Brain microvascular endothelial cell (primary cell): Measurements from ENCODE around the gene CLUH.
"Not testable (repeated sequence)": the region's sequence is repeated elsewhere in the genome, so short reads cannot be mapped to it uniquely, and the experiment has no call there.

Experiments used
- DNase-seq: peaks from one replicate; pipeline ENCODE4 v3.0.0-alpha.2; 2020
- H3K27ac ChIP-seq: fragments of 250-450 bp; sonication (Bioruptor Pico); 2 replicates; pipeline ENCODE4 v1.5.1; 2020; ENCODE audit warnings: mild to moderate bottlenecking, moderate library complexity
- H3K27me3 ChIP-seq: fragments of 250-450 bp; sonication (Bioruptor Pico); replicated peaks from 2 replicates; pipeline ENCODE4 v1.5.1; 2020; ENCODE audit warnings: mild to moderate bottlenecking
- H3K36me3 ChIP-seq: fragments of 250-450 bp; sonication (Bioruptor Pico); replicated peaks from 2 replicates; pipeline ENCODE4 v1.5.1; 2020; ENCODE audit warnings: mild to moderate bottlenecking
- H3K4me3 ChIP-seq: 2 replicates; pipeline ENCODE4 v1.5.1; 2011; ENCODE audit warnings: low read depth, mild to moderate bottlenecking, control low read depth, low read length, moderate library complexity
- in situ Hi-C: cut with HindIII; loops from 2 replicates; pipeline ENCODE4 v1.10.0; 2017; ENCODE audit warnings: low sequenced_read_pairs, low pct_ligation_motif_present
- TF ChIP-seq, protein P1 (sequence below): IDR thresholded peaks from 2 replicates; pipeline ENCODE4 v1.5.1; 2011; ENCODE audit warnings: low read depth, mild to moderate bottlenecking, moderate library complexity, low read length, control low read depth, inconsistent platforms; ENCODE audit errors: missing control alignments

Gene CLUH

DNA sequence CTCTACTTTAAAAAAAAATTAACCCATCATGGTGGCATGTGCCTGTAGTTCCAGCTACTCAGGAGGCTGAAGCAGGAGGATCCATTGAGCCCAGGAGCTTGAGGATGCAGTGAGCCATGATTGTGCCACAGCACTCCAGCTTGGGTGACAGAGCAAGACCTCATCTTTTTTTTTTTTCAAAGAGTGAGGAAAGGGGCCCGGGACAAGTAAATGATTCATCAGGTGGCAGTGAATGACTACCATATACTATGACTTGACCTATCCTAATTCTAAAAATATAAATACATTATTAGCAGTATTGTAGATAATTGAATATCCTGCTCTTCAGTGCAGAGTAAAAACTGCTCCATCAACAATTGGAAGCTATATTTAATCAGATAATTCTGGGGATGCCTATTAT lies 55.3 kb downstream of the CLUH start:
- no peak overlapping the region for H3K4me3 ChIP-seq
- no peak overlapping the region for H3K27ac ChIP-seq
- no peaks in the 10 kb centered on the region for H3K27me3 ChIP-seq
- TF ChIP-seq, protein P1, sequence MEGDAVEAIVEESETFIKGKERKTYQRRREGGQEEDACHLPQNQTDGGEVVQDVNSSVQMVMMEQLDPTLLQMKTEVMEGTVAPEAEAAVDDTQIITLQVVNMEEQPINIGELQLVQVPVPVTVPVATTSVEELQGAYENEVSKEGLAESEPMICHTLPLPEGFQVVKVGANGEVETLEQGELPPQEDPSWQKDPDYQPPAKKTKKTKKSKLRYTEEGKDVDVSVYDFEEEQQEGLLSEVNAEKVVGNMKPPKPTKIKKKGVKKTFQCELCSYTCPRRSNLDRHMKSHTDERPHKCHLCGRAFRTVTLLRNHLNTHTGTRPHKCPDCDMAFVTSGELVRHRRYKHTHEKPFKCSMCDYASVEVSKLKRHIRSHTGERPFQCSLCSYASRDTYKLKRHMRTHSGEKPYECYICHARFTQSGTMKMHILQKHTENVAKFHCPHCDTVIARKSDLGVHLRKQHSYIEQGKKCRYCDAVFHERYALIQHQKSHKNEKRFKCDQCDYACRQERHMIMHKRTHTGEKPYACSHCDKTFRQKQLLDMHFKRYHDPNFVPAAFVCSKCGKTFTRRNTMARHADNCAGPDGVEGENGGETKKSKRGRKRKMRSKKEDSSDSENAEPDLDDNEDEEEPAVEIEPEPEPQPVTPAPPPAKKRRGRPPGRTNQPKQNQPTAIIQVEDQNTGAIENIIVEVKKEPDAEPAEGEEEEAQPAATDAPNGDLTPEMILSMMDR: no peak
- no peak for DNase-seq
- in situ Hi-C loops: no loop called here
- H3K36me3 ChIP-seq: peaks cover 9% of the 10 kb centered on the region

DNA sequence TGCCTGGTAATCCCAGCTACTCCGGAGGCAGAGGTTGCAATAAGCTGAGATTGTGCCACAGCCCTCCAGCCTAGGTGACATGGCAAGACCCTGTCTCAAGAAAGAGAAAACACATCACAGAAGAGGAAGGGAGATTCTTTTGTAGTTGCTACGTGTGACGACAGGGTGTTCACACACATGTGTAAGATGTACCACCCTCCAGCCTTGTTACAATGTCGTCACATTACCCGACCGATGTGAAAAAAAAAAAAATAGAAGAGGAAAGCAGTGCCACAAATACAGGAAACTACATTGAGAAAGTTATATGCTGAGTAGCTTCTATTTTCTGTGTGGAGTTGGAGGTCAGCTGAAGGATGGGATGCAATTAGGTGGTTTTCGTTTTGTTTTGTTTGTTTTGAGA lies 56.0 kb downstream of the CLUH start:
- peaks cover 9% of the 10 kb centered on the region for H3K36me3 ChIP-seq
- no peaks in the 10 kb centered on the region for H3K27me3 ChIP-seq
- TF ChIP-seq, protein P1: no peak
- DNase-seq: no peak
- in situ Hi-C loops: no loop called here
- no peak overlapping the region for H3K4me3 ChIP-seq
- no peak overlapping the region for H3K27ac ChIP-seq

DNA sequence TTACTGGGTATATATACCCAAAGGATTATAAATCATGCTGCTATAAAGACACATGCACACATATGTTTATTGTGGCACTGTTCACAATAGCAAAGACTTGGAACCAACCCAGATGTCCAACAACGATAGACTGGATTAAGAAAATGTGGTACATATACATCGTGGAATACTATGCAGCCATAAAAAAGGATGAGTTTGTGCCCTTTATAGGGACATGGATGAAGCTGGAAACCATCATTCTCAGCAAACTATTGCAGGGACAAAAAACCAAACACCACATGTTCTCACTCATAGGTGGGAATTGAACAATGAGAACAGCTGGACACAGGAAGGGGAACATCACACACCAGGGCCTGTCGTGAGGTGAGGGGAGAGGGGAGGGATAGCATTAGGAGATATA lies 58.7 kb downstream of the CLUH start:
- H3K36me3 ChIP-seq, DNase-seq, H3K4me3 ChIP-seq, H3K27ac ChIP-seq, H3K27me3 ChIP-seq, in situ Hi-C loops: not testable (repeated sequence)

DNA sequence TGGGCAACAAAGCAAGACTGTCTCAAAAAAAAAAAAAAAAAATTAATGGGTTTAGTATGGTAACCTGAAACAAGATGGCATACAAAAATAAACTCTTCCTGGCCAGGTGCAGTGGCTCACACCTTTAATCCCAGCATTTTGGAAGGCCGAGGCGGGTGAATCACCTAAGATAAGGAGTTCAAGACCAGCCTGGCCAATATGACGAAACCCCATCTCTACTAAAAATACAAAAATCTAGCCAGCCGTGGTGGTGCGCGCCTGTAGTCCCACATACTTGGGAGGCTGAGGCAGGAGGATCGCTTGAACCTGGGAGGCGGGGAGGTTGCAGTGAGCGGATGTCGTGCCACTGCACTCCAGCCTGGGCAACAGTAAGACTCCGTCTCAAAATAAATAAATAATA lies 62.4 kb downstream of the CLUH start:
- in situ Hi-C loops: no loop called here
- Histone ChIP-seq H3K4me3 (no peak overlapping the region), H3K27ac (no peak overlapping the region), H3K36me3 (peaks cover 9% of the 10 kb centered on the region), H3K27me3 (no peaks in the 10 kb centered on the region)
- TF ChIP-seq, protein P1: no peak
- no peak for DNase-seq

DNA sequence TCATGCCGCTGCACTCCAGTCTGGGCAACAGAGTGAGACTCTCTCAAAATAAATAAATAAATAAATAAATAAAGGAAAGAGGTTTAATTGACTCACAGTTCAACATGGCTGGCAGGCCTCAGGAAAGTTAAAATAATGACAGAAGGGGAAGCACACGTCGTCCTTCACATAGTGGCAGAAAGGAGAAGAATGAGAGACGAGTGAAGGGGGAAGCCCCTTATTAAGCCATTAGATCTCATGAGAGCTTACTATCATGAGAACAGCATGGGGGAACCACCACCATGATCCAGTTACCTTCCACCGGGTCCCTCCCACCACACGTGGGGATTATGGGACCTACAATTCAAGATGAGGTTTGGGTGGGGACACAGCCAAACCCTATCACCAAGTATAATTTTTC lies 63.6 kb downstream of the CLUH start:
- in situ Hi-C loops: no loop called here
- DNase-seq: no peak
- Histone ChIP-seq H3K36me3 (peaks cover 9% of the 10 kb centered on the region), H3K27me3 (no peaks in the 10 kb centered on the region), H3K4me3 (no peak overlapping the region), H3K27ac (no peak overlapping the region)
- TF ChIP-seq, protein P1: no peak

DNA sequence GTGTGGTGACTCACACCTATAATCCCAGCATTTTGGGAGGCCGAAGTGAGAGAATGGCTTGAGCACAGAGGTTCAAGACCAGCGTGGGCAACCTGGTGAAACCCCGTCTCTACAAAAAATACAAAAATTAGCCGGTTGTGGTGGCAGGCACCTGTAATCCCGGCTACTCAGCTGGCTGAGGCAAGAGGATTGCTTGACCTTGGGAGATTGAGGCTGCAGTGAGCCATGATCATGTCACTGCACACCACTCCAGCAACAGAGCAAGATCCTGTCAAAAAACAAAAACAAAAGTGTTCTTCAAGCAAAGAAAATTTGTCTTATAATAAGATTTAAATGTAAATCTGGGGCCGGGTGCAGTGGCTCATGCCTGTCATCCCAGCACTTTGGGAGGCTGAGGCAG lies 66.6 kb downstream of the CLUH start:
- Histone ChIP-seq H3K36me3 (peaks cover 8% of the 10 kb centered on the region), H3K27me3 (no peaks in the 10 kb centered on the region), H3K4me3 (no peak overlapping the region), H3K27ac (no peak overlapping the region)
- in situ Hi-C loops: no loop called here
- DNase-seq: no peak
- TF ChIP-seq, protein P1: no peak
